DLD1 (cell line): ENCODE data around the gene REPS1.

Source experiments
- in situ Hi-C: cut with HindIII; loops from 2 replicates; pipeline ENCODE4 v1.10.0; 2017; ENCODE audit warnings: low sequenced_read_pairs

The REPS1 gene

DNA sequence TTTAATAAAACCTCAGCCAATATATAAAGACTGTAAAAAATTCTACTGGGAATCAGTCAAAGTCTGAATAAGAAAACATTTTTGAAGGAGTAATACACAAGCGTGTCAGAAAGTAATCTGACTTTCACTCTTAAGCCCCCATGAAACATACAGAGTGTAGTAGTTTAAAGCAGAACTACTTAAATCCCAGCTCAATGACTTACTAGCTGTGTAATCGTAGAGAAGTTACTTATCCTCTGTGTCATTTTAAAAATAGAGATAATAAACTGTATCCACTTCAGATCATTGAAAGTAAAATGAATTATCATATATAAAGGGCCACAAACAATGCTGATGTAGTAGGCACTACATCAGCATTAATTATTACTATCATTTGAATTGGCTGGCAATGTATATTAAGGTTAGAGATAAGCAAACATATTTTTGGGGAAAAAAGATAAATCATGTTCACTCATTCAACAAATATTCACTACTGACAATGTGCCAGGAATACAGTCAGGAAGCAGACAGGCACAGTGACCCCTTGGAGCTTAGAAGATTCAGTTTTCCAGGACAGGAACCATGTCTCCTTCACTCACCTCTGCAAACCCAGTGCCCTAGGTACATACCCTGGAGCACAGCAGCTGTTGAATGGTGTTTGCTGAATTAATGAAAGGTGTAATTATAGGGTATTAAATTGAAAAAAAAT lies 14.4 kb downstream of the REPS1 start:
- in situ Hi-C loops, result no loop called here

DNA sequence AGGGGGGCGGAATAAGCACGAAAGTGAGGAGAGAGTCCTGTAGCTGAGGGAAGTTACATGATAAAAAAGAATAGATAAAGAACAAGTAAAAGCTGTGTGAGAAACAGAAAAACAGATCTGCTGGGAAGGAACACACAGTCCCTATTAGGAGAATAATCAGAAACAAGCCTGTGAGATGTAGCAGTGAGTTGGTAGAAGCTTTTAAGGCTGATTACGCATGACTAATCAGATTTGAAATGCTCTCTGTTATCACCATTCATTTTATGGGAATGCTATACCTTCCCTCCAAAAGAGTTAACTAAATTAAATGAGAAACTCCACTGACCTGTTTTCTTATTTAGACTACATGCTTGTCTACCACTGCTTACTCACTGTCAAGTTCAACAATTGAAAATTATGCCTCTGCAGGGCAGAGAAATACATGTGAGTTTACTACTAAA lies 15.8 kb downstream of the REPS1 start:
- in situ Hi-C loops, result no loop called here

DNA sequence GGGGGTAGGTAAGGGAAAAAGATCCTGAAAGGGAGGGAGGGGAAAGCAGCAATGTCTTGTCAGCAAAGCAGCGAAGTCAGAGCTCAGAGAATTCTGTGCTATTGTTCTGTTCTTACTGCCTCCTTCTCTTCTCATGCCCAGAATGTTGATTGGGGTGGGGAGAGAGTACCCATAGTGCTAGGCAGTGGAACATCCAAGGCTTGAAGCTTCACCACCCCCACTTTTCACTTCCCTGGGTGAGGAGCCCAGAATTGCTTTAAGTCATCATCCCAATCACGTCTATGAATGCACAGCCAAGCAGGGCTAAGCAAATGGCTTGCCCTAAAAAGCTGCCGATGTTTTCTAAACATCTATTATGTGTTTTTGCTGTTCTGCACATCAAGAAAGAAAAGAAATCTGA lies 16.5 kb downstream of the REPS1 start:
- in situ Hi-C loops, result no loop called here

DNA sequence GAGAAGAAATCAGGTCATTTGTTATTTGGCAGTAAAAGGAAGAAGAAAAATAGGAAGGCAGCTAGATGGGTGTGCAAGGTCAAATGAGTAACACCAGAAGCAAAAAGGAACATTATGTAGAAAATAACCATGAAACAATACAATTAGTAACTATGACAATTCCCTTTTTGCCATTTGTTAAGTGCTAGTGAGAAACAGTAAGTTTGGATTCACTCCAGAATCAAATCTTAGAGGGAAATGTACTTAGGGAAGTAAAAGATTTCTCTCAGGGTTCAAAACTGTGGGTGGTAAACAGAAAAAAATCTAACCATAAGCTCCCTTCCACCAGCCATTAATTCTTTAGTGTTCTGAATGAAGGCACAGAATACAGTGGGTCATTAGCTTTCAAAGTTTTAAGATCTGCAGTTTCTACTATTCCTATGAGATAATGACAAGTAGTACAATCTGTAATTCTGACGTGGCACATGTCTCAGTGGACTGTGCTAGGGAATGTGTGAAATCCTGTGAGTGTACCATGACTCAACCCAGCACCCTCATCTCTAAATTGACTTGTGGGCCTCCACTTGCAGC lies 17.1 kb downstream of the REPS1 start:
- in situ Hi-C loops, result no loop called here

DNA sequence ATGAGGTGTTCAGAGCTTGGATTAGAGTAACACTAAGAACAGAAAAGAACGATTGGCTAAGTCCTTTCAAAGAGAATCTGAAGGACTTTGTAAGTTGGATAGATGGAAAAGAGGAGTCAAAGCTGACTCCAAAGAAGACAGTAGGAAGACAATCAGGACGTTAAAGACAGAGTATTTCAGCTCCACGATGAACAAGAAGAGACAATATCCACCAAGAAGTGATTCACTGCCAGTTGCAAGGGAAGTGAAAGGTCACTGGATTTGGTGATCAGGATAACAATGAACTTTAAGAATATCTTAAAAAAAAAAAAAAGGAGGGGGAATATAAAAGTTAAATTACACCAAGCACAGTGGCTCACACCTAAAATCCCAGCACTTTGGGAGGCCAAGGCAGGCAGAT lies 17.9 kb downstream of the REPS1 start:
- in situ Hi-C loops, result no loop called here

DNA sequence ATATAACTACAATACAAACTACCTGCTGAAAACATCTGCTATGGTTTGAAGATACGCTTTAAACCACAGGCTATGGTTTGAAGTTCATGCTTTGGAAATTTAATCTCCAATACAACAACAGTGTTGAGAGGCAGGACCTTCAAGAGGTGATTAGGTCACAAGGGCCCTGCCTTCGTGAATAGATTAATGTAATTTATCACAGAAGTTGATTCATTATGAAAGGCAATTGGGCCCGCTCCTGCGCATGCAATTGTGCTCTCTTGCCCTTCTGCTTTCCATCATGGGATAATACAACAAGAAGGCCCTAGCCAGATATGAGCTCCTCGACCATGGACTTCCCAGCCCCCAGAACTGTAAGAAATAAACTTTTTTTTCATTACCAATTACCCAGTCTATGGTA lies 21.2 kb downstream of the REPS1 start:
- in situ Hi-C loops, result no loop called here

DNA sequence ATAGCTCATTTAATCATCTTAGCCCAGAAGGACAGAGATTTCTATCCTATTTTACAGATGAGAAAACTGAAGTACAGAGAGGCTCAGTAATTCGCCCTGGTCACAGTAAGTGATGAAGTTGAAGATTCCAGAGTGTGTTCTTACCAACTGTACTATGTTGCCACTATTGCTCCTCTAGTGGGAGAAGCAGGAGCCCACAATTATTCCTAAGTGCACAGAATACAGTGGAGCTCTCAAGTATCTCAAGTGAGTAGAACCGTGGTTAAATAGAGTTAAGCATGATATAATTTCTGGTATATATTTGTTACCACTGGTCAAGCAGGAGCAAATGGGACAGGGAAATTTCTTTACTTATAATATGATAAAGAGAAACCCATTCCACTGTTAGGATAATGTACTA lies 22.1 kb downstream of the REPS1 start:
- in situ Hi-C loops, result no loop called here

DNA sequence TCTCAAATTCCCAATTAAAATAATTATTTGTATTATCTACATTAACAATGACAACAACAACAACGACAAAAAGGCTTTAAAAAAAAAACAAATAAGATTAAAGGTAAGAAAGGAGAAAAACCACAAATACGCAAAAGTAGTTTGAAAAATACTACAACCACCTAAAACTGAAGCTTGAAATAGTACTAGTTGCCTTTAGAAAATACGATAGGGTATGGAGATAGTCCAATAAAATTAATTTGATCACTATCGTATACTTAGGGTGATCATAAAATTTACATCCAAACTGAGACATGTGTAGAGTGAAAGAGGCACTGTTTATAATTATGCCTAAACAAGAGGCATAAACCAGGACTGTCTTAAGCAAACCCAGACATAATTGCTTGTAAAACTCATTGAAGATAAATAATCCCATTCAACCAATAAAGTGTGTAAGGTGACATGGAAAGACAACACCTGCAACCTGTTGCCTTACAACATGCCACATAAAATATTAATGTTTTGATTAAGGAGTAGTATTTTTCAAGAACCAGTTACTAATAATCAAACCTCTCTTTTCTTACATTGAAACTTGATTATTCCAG lies 22.7 kb downstream of the REPS1 start:
- in situ Hi-C loops, result no loop called here

DNA sequence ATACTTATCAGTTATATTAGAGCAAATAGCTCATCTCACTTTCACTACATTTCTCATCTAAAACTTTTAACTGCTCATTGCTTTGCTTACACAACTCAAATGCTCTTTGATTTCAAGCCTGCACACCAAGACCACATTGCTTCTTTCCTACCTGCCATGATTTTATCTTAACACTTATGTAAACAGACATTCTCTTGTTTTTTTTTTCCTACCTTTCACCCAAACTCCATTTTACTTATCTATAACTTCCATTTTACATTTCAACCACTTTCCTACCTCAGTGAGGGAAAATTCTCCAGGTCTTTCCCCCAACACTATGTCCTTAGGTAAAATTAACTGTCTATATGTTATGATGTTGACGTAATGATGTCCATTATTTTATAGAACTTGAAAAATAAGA lies 24.0 kb downstream of the REPS1 start:
- in situ Hi-C loops, result no loop called here

DNA sequence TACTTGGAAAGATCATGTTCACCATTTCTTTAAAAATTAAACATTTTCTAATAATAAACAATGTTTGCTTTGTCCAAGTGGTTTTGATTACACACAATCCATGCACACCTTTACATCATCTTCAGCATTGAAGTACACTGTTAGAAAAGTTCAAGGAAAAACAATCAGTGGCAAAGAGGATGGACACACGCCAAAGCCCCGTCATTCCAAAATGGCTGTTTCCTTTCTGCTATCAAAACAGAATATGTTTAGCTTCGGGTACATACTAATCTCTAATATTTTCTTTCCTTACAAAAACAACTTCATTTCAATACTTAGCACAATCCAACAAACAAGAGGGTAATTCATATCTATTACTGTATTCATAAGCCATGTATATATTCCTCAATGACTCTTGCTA lies 24.5 kb downstream of the REPS1 start:
- in situ Hi-C loops, result no loop called here

DNA sequence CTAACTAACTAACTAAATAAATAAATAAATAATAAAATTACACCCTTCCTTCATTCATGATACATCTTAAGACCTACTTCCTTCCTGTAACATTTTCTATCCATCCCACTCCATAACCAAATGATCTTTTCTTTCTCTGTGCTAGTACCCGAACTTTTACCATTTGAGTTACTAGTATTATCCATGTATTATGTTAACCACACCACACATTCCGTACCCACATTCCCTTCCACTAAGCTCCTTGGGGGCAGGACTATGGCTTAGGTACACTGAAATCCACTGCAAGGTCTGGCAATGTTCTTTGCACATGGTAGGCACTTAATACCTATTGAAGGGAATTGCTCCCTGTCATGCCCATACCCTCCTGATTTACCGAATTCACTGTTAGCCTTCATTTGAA lies 24.9 kb downstream of the REPS1 start:
- in situ Hi-C loops, result no loop called here

DNA sequence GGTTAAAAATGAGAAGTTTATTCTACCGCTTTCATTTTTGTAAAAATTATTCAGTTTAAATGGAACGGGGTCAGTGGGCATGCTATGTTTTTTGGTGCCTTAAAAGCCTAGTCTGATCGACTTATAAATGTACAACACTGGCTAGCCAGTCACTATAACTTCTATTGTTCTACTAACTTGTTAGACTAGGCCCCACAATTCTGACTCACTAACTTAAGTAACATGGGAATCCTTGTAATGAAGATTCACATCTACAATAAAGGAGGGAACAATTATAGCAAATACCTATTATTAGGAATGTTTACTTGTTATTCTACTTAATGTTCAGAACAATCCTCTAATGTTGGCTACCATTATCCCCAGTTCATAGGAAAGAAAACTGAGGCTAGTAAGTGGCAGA lies 28.5 kb downstream of the REPS1 start:
- in situ Hi-C loops, result no loop called here

DNA sequence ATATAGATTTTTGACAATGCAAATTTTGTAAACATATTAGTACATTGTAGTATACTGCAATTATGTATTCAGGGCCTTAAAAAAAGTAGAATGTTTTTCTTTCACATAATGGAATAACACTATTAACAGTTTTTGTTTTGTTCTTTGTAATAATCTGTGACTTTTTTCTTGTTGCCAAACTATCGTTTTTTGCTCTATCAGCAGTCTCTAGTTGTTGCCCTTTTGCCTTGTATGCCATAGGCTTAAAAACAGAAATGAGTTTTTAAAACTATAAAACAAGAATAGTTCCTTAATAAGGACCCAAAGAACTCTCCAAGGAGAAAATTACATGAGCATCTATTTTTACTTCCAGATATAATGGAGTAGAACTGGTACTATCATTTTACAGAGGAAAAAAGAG lies 29.5 kb downstream of the REPS1 start:
- in situ Hi-C loops, result no loop called here

DNA sequence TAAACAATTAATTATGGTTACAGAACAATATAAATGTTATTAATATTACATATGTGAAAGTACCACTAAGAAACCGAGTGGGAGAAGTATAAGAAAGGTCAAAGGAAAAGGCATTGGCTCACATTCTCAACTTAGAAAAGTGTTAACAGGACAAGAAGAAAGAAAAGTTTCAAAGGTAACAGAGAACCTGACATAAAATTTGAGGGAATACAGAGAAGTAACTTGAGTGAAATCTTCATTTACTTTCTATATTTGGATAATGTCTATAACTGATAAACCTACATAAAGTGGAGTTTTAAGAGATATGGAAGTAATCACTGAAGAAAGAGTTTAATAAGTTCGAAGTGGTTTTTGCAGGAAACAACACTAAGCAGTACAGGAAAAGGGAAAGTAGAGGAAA lies 30.1 kb downstream of the REPS1 start:
- in situ Hi-C loops, result no loop called here

DNA sequence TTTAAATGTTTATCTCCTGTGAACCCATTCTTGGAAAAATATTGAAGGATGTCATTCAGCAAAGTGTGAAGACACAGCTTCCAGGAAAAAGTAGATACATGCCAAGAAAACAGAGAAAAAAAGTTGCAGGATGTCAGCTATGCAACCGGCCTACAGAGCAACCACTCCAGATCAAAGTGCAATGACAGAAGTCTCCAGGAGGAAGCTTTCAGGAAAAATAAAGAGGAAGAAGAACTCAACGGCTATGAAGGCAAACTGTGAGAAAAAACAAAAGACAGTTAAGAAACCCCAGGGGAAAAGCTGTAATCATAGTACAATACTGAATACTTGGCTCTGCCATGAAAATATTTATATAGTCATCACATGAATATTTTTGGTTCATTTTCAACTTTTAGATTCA lies 30.6 kb downstream of the REPS1 start:
- in situ Hi-C loops, result no loop called here

DNA sequence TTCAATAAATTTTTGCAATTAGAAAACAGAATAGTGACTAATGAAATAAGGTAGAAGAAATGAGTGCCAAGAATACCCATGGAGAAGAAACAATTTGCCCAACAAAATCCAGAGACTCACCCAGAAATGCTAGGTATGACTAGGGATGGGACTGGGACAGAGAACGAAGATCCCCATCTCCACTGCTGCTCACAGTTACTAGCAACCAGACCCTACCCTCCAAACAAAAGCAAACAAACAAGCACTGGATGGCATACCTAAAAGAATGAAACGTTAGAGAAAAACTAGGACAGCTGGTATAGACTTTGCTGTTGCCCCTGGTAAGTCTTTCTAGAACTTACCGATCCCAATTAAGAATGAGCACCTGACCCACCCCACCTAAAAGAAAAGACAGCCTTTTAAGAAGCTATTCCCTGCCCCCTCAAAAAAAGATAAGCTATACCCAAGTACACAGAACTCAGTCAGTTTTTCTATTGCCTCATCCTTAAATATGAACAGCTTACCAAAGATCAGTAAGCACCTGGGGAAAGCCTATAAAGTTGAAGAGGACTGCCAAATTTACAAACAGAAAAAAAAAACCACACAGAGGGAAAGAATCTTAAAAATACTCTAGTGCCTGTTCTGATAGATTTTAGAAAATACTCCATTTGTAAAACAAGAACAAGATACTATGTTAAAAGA lies 31.7 kb downstream of the REPS1 start:
- in situ Hi-C loops, result no loop called here

DNA sequence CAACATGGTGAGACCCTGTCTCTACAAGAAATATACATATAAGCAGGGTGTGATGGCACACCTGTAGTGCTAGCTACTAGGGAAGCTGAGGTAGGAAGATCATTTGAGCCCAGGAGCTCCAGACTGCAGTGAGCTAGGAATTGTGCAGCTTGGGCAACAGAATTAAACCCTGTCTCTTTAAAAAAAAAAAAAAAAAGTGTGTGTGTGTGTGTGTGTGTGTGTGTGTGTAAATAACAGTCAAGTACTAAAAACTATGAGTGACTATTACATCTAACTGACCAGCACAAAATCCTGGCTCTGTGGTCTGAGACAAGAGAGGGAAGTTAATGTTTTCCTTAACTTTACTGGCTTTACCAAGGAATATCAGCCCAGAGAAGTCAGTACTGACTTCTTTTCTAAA lies 32.8 kb downstream of the REPS1 start:
- in situ Hi-C loops, result no loop called here

DNA sequence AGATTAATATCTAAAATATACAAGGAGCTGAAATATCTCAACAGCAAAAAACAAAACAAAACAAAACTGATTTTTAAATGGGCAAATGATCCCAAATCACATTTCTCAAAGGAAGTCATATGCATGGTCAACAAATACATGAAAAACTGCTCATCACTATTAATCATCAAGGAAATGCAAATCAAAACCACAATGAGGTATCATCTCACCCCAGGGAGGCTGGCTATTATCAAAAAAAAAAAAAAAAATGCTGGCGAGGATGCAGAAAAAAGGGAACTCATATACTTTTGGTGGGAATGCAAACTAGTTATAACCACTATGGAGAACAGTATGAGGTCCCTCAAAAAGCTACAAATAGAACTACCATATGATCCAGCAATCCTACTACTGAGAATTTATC lies 34.6 kb downstream of the REPS1 start:
- in situ Hi-C loops, result no loop called here

DNA sequence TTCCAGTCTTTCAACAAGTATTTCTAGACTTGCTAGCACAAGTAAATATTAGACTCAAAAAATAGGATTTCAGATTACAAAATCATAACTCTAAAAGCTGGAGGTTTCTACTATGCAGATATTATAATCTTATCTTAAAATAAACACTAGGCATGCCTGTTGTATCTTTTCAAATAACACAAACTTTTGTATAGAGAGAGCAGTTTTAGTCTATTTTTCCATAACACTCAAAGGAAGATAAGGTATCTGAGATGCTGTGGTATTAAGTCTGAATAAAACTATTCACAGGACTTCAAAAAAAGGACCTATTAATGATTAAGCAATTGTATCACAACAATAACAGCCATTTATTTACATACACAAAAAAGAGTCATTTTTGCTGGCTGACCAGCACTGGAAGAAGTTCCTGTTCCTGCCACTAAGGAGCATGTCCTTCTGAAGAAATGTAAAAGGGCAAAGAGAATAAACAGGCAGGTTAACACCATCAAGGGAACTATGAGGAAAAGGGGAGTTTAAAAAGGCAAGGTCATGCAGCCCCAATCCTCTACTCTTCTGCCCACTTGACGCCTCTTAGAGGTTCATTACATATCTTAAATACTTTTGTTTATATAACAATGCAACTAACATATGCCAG lies 39.4 kb downstream of the REPS1 start:
- in situ Hi-C loops, result no loop called here

DNA sequence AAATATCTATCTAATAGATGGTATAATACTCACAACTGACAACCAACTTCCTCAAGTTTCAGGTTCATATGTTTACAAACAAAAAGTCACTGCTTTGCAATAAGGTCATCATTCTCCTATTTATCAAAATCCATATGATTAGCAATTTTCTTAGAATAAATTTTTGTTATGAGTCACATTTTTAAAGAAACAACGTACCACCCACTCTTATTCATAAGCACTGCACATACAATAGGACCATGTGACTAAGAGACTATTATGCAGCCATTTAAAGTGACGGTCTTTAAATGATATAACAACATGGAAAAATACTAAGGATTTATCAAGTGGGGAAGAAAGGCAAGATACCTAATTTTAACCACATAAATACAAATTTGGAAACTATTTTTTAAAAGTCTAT lies 40.0 kb downstream of the REPS1 start:
- in situ Hi-C loops, result no loop called here

DNA sequence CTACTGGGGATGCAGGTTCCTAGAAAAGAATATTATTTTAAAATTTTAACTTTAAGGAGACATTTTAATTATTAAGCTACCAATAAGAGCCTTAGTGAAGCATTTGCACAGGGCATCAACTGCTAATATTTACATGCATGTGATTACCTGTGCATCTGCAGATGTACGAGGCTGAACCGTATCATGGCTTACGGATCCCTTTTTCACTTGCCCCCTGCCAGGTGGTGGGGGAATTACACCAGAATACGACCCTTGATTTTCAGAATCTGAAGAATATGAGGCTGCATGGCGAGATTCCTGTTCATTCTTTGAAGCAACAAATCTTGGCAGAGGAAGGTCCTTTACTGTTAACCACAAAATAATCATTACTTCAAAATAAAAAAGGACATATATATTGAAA lies 42.7 kb downstream of the REPS1 start:
- in situ Hi-C loops, result no loop called here

DNA sequence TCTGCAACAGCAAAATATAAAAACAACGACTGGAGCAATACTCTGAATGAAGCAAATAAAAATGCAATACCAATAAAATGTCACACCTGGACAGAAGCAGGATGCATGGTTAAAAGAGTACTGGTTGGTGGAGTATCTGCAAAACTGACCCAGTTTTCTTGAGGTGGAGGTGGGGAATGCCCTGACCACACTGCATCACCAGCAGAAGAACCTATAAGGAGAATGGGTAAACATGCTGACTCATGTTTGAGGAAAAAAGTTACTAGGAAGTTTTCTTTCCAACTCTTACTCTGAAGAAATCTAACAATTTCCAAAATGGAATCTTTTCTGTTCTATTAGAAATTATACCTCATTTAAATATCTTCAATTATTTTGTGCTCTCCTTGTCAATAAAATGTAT lies 43.6 kb downstream of the REPS1 start:
- in situ Hi-C loops, result no loop called here
